OCI-LY7 (cell line): ENCODE measurements around the gene MGAT1.

Experiments used
- EZH2phosphoT487 ChIP-seq: fragments of 200-600 bp; sonication (generic); IDR thresholded peaks from 2 replicates; pipeline ENCODE4 v1.6.1; 2018; ENCODE audit warnings: low read depth, borderline replicate concordance, mild to moderate bottlenecking, mixed run types, antibody characterized with exemption, low read length, moderate library complexity, mixed read lengths
- TF ChIP-seq, protein P1 (sequence below): fragments of 200-600 bp; sonication (generic); conservative IDR thresholded peaks from 2 replicates; pipeline ENCODE4 v1.5.1; 2014; ENCODE audit warnings: mild to moderate bottlenecking, antibody characterized with exemption, low read length, moderate library complexity, mixed read lengths

DNA sequence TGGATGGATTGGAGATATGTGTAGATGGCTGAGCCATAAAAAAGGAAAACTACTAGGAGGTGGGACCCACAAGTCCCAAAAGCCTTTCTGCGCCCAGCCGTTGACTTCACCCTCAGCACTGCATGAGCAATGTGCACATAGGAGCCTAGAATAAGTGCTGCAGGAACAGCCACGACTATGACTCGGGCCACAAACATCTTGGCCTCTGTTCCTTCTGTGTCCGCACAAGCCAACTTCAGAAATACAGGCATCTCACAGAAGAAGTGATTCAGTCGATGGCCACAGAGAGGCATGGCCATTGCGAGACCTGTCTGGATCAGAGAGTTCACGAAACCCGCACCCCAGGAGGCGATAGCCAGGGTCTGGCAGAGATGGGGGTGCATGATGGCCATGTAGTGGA is 63.3 kb downstream of the MGAT1 start:
- TF ChIP-seq, protein P1, sequence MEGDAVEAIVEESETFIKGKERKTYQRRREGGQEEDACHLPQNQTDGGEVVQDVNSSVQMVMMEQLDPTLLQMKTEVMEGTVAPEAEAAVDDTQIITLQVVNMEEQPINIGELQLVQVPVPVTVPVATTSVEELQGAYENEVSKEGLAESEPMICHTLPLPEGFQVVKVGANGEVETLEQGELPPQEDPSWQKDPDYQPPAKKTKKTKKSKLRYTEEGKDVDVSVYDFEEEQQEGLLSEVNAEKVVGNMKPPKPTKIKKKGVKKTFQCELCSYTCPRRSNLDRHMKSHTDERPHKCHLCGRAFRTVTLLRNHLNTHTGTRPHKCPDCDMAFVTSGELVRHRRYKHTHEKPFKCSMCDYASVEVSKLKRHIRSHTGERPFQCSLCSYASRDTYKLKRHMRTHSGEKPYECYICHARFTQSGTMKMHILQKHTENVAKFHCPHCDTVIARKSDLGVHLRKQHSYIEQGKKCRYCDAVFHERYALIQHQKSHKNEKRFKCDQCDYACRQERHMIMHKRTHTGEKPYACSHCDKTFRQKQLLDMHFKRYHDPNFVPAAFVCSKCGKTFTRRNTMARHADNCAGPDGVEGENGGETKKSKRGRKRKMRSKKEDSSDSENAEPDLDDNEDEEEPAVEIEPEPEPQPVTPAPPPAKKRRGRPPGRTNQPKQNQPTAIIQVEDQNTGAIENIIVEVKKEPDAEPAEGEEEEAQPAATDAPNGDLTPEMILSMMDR = no peak
- TF ChIP-seq EZH2phosphoT487 = no peak
